GM21381 (cell line): Measurements from ENCODE around the gene CLPTM1.
"Not testable (repeated sequence)": the region's sequence is repeated elsewhere in the genome, so short reads cannot be mapped to it uniquely, and the experiment has no call there.

ENCODE experiments used
- ATAC-seq: cut with Tn5 transposase; IDR thresholded peaks from one replicate; pipeline ENCODE4 v1.9.1; 2021; ENCODE audit warnings: mild to moderate bottlenecking, moderate library complexity; ENCODE audit not compliant: unreplicated experiment

CLPTM1 gene

DNA sequence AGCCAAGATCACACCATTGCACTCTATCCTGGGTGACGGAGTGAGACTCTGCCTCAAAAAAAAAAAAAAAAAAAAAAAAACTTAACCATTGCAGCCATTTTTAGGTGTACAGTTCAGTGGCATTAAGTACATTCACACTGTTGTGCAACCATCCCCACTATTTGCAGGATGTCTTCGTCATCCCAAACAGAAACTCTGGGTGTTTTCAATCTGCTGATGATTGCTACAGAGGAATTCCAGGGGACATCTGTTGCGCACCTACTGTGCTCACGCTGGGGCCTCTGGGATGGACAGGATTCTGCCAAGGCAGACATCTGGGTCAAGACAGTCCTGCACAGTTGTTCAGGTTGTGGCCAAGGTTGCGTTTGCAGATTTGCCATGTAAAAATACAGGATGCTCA, 15.5 kb upstream of the CLPTM1 start:
- ATAC-seq = no peak

DNA sequence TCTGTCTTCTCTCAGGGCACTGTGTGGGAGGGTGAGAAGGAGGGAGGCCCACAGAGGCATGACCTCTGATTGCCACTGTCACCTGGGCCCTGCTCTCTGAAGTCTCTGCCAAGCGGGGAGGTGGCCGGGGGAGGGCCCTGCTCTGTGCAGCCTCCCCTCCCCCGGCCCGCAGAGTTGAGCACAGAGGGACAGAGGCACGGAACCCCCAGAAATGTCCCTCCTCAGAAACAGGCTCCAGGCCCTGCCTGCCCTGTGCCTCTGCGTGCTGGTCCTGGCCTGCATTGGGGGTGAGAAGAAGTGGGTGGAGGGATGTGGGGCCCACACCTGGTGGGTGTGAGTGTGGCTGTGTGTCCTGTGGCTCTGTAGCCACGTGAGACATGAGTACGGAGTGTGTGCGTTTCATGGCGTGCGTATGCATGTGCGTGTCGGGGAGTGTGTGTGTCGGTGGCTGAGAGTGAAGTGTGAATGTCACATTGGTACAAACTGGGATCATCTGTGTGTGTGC, 13.1 kb upstream of the CLPTM1 start, which contains the start of gene APOC4:
Gene APOC4 (plus strand): TSS at position 171 of the 505 bp plus-strand sequence. CDS start 41 bp downstream, at position 212.
- ATAC-seq = no peak

DNA sequence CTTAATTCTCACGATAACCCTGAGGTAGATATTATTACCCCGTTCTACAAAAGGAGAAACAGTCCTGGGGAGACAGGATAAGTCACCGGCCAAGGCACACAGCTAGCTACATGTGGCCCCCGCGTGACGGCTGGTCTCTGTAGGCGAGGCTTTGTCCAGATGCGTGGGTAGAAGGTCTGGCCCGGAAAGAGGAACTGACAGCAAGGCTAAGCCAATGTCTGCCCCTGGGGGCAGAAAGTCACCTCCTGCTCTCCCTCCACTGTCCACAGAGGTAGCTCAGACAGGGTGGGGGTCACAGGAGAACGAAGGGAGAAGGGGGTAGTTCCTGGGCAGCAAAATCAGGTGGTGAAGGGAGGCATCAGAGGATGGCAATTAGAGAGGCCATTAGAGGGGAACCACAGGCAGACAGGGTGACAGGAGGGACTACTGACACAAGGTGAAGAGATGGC, 11.4 kb upstream of the CLPTM1 start:
- no peak for ATAC-seq

DNA sequence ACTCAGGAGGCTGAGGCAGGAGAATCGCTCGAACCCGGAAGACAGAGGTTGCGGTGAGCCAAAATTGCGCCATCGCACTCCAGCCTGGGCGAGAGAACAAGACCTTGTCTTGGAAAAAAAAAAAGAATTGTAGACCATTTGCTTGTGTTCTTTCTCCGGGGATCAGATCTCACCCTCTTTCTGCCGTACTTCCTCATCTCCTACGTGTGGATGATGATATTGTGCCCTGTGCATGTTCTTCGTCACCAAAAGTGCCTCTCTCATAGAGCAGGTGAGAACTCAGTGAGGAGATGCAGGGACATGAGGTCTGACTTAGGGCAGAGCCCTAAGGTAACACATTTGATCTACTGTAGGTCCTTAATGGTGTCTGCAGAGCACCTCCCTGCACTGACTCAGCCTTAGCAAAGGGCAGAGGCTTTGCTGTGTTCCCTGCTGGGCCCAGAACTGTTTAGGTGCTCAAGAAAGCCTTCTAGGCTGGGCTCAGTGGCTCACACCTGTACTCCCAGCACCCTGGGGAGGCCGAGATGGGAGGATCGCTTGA, 8.1 kb upstream of the CLPTM1 start:
- ATAC-seq = no peak

DNA sequence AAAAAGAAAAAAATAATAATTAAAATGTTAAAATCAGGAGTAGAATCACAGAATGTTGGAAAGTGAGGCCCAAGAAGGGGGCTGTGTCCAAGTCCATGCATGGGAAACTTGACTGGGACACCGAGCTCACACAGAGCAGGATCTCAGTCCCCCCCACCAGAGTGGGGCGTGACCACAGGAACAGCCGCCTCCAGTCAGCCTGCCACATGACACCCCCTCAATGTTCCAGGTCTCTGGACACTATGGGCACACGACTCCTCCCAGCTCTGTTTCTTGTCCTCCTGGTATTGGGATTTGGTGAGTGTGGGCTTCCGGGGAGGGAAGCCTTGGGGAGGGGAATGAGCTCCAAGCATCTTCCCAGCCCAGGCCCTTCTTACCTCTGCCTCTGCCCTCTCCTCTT, 6.9 kb upstream of the CLPTM1 start:
- no peak for ATAC-seq

DNA sequence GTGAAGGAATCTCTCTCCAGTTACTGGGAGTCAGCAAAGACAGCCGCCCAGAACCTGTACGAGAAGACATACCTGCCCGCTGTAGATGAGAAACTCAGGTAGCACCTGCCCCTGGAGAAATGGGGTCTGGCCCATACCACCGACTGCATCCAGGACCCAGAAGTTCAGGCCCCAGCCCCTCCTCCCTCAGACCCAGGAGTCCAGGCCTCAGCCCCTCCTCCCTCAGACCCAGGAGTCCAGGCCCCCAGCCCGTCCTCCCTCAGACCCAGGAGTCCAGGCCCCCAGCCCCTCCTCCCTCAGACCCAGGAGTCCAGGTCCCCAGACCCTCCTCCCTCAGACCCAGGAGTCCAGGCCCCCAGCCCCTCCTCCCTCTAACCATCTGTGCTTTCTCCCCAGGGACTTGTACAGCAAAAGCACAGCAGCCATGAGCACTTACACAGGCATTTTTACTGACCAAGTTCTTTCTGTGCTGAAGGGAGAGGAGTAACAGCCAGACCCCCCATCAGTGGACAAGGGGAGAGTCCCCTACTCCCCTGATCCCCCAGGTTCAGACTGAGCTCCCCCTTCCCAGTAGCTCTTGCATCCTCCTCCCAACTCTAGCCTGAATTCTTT, 6.3 kb upstream of the CLPTM1 start:
- ATAC-seq = no peak

DNA sequence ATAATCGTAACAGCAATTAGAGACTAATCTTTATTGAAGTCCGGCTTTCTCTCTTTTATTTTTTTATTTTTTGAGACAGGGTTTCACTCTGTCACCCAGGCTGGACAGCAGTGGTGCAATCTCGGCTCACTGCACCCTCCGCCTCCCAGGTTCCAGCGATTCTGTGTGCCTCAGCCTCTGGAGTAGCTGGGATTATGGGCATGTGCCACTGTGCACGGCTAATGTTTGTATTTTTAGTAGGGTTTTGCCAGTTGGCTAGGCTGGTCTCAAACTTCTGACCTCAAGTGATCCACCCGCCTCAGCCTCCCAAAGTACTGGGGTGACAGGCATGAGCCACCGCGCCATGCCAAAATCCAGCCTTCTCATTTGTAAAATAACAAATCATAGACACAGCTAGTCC, 5.6 kb upstream of the CLPTM1 start:
- ATAC-seq = no peak

DNA sequence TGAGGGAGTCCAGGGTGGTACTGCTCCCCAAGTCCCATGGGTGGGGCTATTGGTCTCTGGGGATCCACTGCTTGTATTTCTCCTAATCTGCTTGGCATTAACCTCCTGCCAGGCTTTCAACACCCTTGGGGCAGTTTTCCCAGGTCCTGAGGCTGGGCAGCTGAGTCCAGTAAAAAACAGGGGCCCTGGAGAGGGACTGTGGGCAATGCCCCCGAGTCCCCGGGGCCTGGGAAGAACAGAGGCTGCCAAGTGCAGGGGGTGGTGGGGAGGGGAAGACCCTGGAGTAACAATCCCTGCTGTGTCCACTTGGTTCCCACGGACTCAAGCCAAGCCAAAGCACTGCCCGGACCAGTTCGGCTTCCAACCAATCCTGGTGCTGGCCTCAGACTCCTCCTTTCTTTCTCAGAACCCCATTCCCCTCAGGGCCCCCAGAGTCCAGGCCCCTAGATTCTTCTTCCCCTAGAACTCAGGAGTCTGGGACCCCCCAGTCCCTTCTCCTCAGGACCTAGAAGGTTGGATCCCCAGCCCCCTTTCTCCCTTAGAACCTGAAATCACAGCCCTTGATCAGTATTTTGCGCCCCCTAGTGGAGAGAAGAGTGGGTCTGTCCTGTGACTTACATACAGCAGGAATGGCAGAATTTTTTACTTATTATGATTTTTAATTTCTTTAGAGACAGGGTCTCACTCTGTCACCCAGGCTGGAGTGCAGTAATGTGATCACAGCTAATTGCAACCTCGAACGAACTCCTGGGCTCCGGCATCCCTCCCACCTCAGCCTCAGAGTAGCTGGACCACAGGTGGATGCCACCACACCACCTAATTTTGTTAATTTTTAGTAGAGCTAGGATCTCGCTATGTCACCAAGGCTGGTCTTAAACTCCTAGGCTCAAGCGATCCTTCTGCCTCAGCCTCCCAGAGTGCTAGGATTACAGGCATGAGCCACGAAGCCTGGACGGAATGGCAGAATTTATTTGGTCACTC, 3.7 kb upstream of the CLPTM1 start:
- no peak for ATAC-seq

DNA sequence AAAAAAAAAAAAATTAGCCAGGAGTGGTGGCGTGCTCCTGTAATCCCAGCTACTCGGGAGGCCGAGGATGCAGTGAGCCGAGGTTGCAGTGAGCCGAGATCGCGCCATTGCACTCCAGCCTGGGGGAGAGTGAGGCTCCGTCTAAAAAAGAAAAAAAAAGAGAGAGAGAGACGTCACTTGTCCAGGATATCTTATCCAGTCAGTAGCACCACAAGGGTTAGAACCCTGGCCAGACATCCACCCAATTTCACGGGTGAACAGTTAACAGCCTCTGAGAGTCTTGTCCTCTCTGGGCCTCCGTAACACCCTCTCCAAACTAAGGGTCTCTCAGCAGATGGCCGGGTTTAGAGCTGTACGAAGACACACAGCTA, 917 bp upstream of the CLPTM1 start:
- ATAC-seq = no peak

DNA sequence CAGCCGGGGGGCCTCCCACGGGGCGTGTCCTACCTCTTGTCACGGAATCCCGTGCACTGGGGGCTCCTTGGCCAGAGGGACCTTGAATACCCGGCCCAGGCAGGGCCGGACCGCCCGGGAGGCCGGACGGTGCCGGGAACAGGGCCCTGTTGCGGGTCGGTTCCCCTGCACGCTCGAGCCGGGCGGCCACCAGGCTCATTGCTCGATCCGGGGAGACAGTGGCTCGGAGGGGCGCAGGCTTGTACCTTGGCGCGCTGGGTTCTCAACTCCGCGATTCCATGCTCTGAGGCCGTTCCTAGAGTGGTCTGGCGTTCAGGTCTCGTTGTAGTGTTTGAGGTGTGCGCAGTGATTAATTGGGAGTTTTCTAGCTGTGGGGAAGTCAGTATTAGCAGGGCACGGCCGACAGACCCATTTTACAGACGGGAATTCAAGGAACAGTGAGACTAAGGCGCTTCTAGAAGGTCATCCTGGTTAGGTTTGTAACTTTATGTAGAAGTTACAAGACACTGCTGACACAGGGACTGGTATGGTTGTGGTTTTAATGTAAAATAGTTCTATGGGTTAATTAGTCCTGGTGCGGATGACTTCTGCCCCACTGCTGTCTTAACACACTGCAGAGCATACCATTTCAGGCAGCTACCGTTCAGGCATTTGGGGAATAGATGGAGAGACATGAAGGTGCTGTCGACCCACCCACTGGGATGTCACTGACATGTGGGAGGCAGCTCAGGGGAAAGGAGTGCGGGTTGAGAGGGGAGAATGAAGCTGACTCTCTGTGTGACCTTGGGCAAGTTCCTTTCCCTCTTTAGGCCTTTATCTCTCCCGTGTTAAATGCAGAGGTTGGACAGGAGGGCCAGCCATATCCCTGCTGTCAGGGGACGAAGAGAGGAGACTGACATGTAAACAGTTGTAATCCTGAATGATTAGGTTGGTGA, 592 bp downstream of the CLPTM1 start:
- ATAC-seq = peak; percentile 15

DNA sequence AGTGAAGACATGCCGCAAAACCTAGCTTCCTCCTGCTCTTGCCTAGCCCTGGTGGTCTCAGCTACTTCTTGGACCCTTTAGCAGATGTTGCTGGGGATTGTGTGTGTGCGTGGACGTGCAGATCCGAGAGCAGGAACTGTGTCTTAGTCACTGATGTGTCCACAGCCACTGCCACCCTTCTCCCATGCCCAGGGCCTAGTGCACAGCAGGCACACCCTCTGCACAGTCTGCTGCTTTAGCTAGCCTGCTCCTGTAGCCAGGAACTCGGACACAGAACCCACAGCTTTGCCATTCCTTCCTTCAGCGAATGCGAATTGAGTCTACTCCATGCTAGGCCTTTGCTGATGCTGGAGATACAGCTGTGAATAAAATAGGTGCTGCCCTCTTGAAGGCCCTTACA, 2.3 kb downstream of the CLPTM1 start:
- no peak for ATAC-seq

DNA sequence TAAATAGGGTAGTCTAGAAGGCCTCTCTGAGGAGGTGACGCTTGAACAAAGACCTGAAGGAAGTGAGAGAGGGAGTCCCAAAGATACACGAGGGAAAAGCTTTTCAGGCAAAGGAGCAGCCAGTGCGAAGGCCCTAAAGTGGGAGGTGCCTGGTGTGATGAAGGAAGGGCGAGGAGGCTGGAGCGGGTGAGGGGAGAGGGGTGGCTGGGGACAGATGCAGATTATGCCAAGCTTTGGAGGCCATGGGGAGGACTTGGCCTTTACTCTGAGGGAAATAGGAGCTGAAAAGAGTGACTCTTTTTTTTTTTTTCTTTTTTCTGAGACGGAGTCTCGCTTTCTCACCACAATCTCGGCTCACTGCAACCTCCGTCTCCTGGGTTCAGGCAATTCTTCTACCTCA, 2.9 kb downstream of the CLPTM1 start:
- ATAC-seq = no peak

DNA sequence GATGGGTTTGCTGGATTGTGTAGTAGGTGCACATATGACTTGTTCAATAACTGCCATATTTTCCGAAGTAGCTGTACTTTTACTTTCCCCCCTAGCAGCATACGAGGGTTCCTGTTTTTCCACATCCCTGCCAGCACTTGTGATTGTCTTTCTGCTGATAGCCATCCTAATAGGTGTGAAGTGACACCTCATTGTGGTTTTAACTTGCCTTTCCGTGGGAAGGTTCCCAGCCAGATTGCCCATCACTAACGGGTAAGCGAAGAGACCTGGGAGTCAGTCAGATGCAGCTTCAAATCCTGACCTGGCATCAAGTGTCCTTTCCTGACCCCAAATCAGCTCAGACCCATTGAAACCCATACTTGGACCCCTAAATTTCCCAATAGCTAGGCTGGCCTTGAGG, 4.5 kb downstream of the CLPTM1 start:
- no peak for ATAC-seq

DNA sequence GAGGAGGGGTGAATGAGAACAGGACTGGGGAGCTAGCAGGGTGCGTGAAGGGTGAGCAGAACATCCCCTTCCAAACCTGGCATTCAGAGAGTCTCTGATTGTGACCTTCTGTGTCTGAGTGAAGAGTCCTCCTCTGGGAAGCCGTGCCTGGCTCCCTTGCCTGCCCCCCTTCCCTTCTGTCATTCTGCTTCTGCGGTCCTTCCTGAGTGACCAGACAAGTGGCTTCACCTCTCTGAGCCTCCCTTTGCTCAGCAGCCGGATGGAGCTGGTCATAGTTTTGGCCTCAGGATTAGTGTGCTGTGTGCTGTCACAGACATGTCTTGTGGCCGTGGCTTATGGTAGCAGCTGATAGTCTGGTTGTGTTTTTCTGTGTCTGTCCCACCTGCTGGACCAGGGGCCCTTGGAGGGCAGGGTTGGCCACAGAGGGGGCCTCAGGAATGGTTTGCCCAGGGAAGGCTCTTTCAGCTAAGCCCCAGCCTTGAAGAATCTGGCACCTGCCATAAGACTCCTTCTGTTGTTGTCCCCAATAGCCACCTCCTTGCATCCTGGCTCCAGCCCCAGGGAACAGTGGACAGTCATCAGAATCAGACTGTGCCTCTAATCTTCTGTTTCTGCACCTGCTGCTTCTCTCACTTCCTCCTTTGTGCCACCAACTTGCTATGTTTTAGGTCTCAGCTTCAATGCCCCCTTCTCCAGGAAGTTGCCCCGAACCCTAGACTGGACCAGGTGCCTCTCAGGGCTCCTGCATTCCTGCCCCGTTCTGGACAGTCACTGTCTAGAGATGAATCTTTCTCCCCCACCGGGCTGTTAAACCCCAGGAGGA, 5.9 kb downstream of the CLPTM1 start:
- ATAC-seq = no peak

DNA sequence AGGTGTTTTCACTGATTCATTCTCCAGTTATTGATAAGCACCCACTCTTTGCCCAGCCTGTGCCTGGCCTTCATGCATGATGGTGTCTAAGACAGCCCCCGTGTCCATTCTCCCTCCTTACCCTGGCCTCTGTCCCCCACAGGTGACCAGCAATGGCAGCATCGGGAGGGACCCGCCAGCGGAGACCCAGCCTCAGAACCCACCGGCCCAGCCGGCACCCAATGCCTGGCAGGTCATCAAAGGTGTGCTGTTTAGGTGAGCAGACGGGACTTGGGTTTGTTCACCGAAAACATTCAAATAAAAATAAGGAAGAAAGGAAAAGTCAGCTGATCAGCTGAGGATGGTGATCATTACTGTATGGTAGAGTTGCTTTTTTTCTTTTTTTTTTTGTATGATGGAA, 6.6 kb downstream of the CLPTM1 start:
- no peak for ATAC-seq

DNA sequence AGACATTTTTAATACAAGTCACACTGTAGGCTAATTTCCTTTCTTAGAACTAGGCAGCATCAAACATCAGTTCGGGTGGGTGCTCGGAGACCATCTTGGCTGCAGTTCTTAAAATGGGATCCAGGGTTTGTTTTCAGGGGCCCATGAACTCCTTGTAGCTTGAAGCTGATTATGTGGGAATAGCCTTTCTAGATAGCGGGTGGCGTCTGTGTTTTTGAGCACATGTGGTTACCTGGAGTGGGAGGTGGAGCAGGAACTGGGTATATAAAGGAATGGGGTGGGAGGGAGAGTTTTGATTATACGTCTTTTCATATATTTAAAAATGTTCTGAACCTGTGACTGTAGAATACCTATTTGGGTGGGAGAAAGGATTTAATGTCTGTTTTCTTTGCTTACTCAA, 12.9 kb downstream of the CLPTM1 start:
- ATAC-seq = no peak

DNA sequence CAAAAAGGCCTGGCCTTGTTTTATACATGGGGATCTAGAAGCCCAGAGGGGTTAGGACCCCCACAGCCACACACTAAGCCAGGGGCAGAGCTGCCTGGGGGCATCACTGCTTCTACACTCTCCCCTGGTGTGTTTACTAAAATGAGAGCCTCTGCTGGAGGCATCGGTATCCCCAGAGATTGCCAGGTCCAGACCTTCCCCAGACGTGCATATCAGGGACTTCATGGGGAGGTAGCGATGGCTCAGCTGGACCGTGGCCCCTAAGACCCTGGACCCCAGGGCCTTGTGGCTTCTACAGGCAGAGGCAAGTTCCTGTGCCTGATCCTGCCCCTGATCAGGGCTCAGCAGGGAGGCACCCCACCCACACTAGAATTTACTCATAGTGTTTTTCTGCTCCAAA, 13.5 kb downstream of the CLPTM1 start:
- ATAC-seq = no peak

DNA sequence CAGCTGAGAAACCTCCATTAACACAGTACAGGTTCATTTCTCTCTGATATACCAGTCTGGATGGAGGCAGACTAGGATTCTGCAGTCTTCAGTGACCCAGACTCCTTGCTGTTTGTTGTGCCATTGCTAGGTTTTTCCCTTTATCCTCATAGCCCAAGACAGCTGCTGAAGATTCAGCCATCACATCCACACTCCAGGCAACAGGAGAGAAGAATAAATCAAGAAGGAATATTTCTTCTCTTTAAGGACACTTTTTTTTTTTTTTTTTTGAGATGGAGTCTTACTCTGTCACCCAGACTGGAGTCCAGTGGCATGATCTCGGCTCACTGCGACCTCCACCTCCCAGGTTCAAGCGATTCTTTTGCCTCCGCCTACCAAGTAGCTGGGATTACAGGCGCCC, 14.3 kb downstream of the CLPTM1 start:
- no peak for ATAC-seq

DNA sequence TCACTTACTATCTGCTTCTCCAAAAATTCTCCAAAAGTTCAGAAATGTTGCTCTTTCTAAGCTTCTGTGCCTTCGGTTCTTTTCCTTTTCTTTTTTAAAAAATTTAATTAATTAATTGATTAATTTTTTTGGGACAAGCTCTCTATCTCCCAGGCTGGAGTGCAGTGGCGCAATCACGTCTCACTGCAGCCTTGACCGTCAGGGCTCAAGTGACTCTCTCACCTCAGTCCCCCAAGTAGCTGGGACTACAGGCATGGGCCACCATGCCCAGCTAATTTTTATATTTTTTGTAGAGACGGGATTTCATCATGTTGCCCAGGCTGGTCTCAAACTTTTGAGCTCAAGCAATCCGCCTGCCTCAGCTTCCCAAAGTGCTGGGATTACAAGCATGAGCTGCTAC, 16.3 kb downstream of the CLPTM1 start:
- not testable (repeated sequence) for ATAC-seq

DNA sequence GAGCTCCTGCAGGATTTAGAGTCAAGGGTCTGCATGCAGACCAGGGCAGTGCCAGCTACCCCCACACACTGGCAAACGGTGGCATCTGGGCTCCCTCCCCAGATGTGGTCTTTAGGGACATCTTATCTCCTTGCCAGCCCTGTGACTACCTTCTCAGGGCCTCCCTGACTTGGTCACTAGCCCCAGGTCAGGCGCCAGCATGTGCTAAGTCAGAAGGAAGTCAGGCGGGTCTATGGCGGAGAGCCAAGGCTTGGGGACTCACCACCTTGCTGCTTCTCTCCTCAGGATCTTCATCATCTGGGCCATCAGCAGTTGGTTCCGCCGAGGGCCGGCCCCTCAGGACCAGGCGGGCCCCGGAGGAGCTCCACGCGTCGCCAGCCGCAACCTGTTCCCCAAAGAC, 17.6 kb downstream of the CLPTM1 start:
- ATAC-seq = no peak
